Mesendoderm (in vitro differentiated cells): Measurements from ENCODE around the gene SPPL2A.

Experiments
- DNase-seq: peaks from one replicate; pipeline ENCODE4 v3.0.0; 2013
- H2AK5ac ChIP-seq: 2 replicates; pipeline ENCODE4 v1.6.1; 2013; ENCODE audit warnings: low read length, inconsistent platforms
- H2BK120ac ChIP-seq: 2 replicates; pipeline ENCODE4 v1.6.1; 2013; ENCODE audit warnings: low read depth, mild to moderate bottlenecking, low read length, moderate library complexity, mixed read lengths
- H2BK15ac ChIP-seq: replicated peaks from 2 replicates; pipeline ENCODE4 v1.6.1; 2013; ENCODE audit warnings: low read depth, mild to moderate bottlenecking, moderate library complexity
- H2BK5ac ChIP-seq: 2 replicates; pipeline ENCODE4 v1.6.1; 2013; ENCODE audit warnings: low read length, inconsistent platforms
- H3K18ac ChIP-seq: 2 replicates; pipeline ENCODE4 v1.6.1; 2013; ENCODE audit warnings: mild to moderate bottlenecking, low read length, mixed read lengths
- H3K23ac ChIP-seq: one replicate; pipeline ENCODE4 v1.6.1; 2013; ENCODE audit warnings: low read length
- H3K27ac ChIP-seq: 2 replicates; pipeline ENCODE4 v1.5.1; 2013; ENCODE audit warnings: low read depth, mild to moderate bottlenecking, inconsistent platforms, low read length, moderate library complexity
- H3K27me3 ChIP-seq: 2 replicates; pipeline ENCODE4 v1.6.1; 2013; ENCODE audit warnings: low read length, control low read depth, mild to moderate bottlenecking, inconsistent platforms; ENCODE audit not compliant: insufficient read depth, poor library complexity
- H3K36me3 ChIP-seq: 2 replicates; pipeline ENCODE4 v1.6.1; 2013; ENCODE audit warnings: low read length, inconsistent platforms; ENCODE audit not compliant: control insufficient read depth, insufficient read depth
- H3K4ac ChIP-seq: one replicate; pipeline ENCODE4 v1.6.1; 2013; ENCODE audit warnings: low read depth, mild to moderate bottlenecking, low read length, moderate library complexity
- H3K4me1 ChIP-seq: 2 replicates; pipeline ENCODE4 v1.6.1; 2013; ENCODE audit warnings: low read depth, low read length, inconsistent platforms; ENCODE audit not compliant: control insufficient read depth
- H3K4me2 ChIP-seq: 2 replicates; pipeline ENCODE4 v1.6.1; 2013; ENCODE audit warnings: low read length
- H3K4me3 ChIP-seq: 2 replicates; pipeline ENCODE4 v1.5.1; 2013; ENCODE audit warnings: mild to moderate bottlenecking, low read length
- H3K56ac ChIP-seq: one replicate; pipeline ENCODE4 v1.6.1; 2013; ENCODE audit warnings: low read length
- H3K79me1 ChIP-seq: 2 replicates; pipeline ENCODE4 v1.6.1; 2013; ENCODE audit warnings: low read length, inconsistent platforms
- H3K79me2 ChIP-seq: 2 replicates; pipeline ENCODE4 v1.6.1; 2013; ENCODE audit warnings: mild to moderate bottlenecking, low read length; ENCODE audit not compliant: control insufficient read depth, insufficient read depth
- H3K9ac ChIP-seq: 2 replicates; pipeline ENCODE4 v1.6.1; 2013; ENCODE audit warnings: low read length, inconsistent platforms
- H4K5ac ChIP-seq: one replicate; pipeline ENCODE4 v1.6.1; 2013; ENCODE audit warnings: low read length
- H4K8ac ChIP-seq: one replicate; pipeline ENCODE4 v1.6.1; 2013; ENCODE audit warnings: low read depth, mild to moderate bottlenecking, control low read depth, low read length, moderate library complexity
- WGBS: extraction: QIAGEN DNeasy Blood & Tissue Kit; methylation state at CpG from one replicate; pipeline ENCODE4 v1.1.7; 2013; ENCODE audit warnings: low lambda C conversion rate, missing lambda C conversion rate; ENCODE audit not compliant: insufficient coverage; ENCODE audit errors: extremely low coverage; 5-methylcytosine and 5-hydroxymethylcytosine counted together

The SPPL2A gene

DNA sequence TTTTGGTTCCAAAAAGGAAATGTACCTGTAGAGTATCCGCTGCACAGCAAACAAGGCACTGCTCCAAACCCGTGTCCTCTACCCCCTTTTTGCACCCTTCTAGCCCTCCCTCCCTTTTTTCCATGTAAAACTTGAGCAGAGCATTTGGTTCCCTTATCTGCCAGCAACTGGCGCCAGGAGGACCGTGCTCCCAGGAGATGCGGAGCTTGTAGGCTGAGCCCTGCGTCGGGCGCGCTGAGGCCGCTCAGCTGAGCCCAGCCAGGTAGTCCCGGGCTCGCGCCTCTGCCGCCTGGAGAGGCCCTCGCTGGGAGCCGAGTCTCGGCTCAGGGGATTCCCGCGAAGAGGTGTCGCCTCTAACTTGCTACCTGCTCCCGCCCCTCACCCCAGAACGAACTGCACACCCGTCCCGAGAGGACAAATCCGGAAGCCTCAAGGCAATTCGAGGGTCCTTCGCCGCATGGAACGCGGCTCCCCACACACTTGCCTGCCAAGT lies 79.5 kb downstream of the SPPL2A start:
- Histone ChIP-seq H2AK5ac (no peak overlapping the region), H2BK5ac (peak overlapping the region; percentile 70), H3K79me2 (peaks cover 38% of the 10 kb centered on the region), H3K36me3 (no peaks in the 10 kb centered on the region), H4K8ac (no peak overlapping the region), H3K9ac (peak overlapping the region; percentile 97), H3K27me3 (no peaks in the 10 kb centered on the region), H3K27ac (peak overlapping the region; percentile 71), H2BK15ac (no peak overlapping the region), H3K79me1 (peaks cover 4% of the 10 kb centered on the region), H3K4me1 (no peaks in the 10 kb centered on the region), H3K4ac (no peak overlapping the region), H3K4me3 (peak overlapping the region; percentile 95), H3K23ac (no peak overlapping the region), H4K5ac (no peak overlapping the region), H3K18ac (peak overlapping the region; percentile 8), H2BK120ac (no peak overlapping the region), H3K4me2 (peak overlapping the region; percentile 92), H3K56ac (peak overlapping the region; percentile 97)
- no CpG with 5 or more reads among the region's 30 CpGs for WGBS
- DNase-seq: peak; percentile 87

DNA sequence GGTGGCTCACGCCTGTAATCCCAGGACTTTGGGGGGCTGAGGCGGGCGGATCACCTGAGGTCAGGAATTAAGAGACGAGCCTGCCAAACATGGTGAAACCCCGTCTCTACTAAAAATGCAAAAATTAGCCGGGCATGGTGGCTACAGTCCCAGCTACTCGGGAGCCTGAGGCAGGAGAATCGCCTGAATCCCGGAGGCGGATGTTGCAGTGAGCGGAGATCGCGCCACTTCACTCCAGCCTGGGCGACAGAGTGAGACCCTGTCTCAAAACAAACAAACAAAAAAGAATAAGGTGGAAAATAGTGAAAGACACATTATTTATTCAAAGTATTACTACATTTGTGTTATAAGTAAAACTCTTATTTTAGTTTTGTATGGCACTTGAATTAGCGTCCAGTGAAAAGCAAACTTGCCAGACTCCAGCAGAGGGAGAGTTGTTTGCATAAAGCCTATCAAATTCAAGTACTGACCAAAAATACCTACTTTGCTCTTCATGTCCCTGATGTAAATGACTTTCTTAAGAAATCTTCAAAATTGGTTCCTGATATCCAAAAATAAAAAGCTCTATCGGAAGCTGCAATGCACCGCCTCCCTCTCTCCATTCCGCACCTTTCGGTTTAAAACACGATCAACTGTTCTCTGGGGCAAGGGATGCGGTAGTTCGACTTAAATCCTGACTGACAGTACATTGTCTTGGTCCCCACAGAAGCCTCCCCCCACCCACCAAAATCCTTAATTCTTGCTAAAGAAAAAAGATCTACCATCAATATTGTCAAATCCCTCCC lies 80.1 kb downstream of the SPPL2A start:
- peaks cover 38% of the 10 kb centered on the region for H3K79me2 ChIP-seq
- H2BK5ac ChIP-seq: no peak overlapping the region
- peak overlapping the region; percentile 95 for H3K4me3 ChIP-seq
- peak overlapping the region; percentile 92 for H3K4me2 ChIP-seq
- H3K79me1 ChIP-seq: peaks cover 4% of the 10 kb centered on the region
- peak overlapping the region; percentile 97 for H3K9ac ChIP-seq
- no peak overlapping the region for H2BK15ac ChIP-seq
- H3K27ac ChIP-seq: peak overlapping the region; percentile 71
- WGBS: no CpG with 5 or more reads among the region's 22 CpGs
- no peaks in the 10 kb centered on the region for H3K27me3 ChIP-seq
- H3K18ac ChIP-seq: no peak overlapping the region
- H3K23ac ChIP-seq: no peak overlapping the region
- H3K36me3 ChIP-seq: no peaks in the 10 kb centered on the region
- peak overlapping the region; percentile 97 for H3K56ac ChIP-seq
- H3K4ac ChIP-seq: no peak overlapping the region
- no peak overlapping the region for H2AK5ac ChIP-seq
- no peaks in the 10 kb centered on the region for H3K4me1 ChIP-seq
- H4K8ac ChIP-seq: no peak overlapping the region
- no peak for DNase-seq
- H4K5ac ChIP-seq: no peak overlapping the region
- no peak overlapping the region for H2BK120ac ChIP-seq

DNA sequence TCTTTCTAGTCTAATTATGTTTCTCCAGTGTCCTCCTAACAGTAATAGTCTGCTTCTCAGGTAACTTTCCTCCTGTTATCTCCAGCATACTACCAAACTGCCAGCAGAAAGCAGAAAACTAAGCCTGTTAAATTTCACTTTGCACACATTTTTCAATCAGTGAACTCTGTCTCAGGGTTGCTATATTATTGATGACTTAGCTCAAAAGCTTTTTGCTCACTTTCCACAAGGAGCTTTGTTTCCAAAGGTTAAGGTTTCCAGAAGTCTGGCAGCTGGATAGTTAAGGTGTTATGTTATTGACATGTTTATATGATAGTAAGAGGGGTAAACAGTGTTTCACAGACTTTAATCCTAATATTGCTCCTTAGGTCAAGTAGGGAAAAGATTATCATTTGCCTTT lies 84.0 kb downstream of the SPPL2A start:
- Histone ChIP-seq H2AK5ac (no peak overlapping the region), H3K4ac (no peak overlapping the region), H3K36me3 (no peaks in the 10 kb centered on the region), H3K4me1 (no peaks in the 10 kb centered on the region), H3K79me1 (peaks cover 9% of the 10 kb centered on the region), H2BK5ac (no peak overlapping the region), H3K27ac (no peak overlapping the region), H4K8ac (no peak overlapping the region), H3K27me3 (no peaks in the 10 kb centered on the region), H2BK15ac (no peak overlapping the region), H4K5ac (no peak overlapping the region), H3K79me2 (peaks cover 51% of the 10 kb centered on the region), H3K23ac (no peak overlapping the region), H3K56ac (no peak overlapping the region), H3K4me3 (no peak overlapping the region), H3K4me2 (no peak overlapping the region), H3K18ac (no peak overlapping the region), H2BK120ac (no peak overlapping the region), H3K9ac (no peak overlapping the region)
- DNase-seq: no peak

DNA sequence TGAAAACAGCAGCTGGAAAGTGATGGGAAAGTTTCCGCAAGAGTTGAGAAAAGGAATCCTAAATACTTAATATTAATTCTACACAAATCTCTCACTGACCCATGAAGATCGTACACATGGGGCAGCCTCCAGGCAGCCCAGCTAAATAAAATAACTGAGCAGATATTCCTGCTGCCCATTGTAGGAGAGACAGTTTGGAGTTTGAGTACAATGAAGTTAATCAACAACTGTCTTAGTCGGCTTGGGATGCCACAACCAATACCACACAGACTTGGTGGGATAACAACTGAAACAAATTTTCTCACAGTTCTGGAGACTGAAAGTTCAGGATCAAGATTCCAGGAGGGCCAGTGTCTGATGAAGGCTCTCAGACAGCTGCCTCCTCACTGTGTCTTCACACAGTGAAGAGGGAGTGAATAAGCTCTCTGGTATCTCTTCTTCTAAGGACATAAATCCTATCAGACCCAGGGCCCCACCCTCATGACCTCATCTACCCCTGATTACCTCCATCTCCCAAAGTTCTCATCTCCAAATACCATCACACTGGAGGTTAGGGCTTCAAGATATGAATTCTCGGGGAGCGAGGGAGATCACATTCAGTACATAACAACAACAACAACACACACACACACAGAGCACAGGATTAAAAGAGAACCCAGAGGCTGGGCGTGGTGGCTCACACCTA lies 88.6 kb downstream of the SPPL2A start:
- Histone ChIP-seq H3K27ac (no peak overlapping the region), H2BK15ac (no peak overlapping the region), H3K36me3 (no peaks in the 10 kb centered on the region), H3K79me1 (peaks cover 6% of the 10 kb centered on the region), H3K27me3 (no peaks in the 10 kb centered on the region), H3K4me2 (no peak overlapping the region), H3K23ac (no peak overlapping the region), H3K79me2 (peaks cover 30% of the 10 kb centered on the region), H3K4me3 (no peak overlapping the region), H2AK5ac (no peak overlapping the region), H2BK120ac (no peak overlapping the region), H2BK5ac (no peak overlapping the region), H3K56ac (peak overlapping the region; percentile 34), H4K5ac (no peak overlapping the region), H4K8ac (no peak overlapping the region), H3K4ac (no peak overlapping the region), H3K18ac (no peak overlapping the region), H3K9ac (no peak overlapping the region), H3K4me1 (no peaks in the 10 kb centered on the region)
- WGBS: no CpG with 5 or more reads among the region's 6 CpGs
- DNase-seq: peak; percentile 74

DNA sequence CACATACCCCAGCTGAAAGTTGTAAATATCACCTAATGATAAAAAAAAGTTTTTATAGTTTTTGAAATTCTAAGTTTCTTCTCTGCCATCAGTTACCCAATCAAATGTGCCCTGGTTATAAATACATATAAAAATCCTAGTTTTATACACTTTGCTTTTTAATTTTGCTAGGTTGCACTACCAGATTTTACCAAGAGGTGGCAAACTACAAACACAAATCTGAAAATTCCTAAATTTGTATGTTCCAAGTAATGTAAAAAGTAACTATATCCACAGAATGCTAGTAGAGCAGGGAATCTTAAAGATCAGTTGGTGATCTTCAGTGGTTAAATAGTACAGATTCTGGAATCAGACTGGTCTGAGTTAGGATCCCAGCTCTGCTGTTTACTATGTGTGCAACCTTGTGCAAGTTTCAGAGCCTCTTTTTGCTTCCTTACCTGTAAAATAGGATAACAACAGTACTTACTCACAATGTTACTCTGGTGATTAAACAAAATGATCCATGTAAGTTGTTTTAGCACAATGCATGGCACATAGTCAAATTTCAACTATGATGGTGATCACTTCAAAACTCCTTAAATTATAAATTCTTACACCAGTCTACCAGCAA lies 89.9 kb downstream of the SPPL2A start:
- no peak overlapping the region for H2BK5ac ChIP-seq
- H3K23ac ChIP-seq: no peak overlapping the region
- DNase-seq: no peak
- H3K79me1 ChIP-seq: peaks cover 8% of the 10 kb centered on the region
- H3K56ac ChIP-seq: no peak overlapping the region
- H3K4ac ChIP-seq: no peak overlapping the region
- H3K18ac ChIP-seq: no peak overlapping the region
- H3K9ac ChIP-seq: no peak overlapping the region
- no peak overlapping the region for H2AK5ac ChIP-seq
- no peak overlapping the region for H4K5ac ChIP-seq
- no peaks in the 10 kb centered on the region for H3K36me3 ChIP-seq
- no peak overlapping the region for H4K8ac ChIP-seq
- no peaks in the 10 kb centered on the region for H3K27me3 ChIP-seq
- H3K4me3 ChIP-seq: no peak overlapping the region
- no peaks in the 10 kb centered on the region for H3K4me1 ChIP-seq
- H2BK15ac ChIP-seq: no peak overlapping the region
- no peak overlapping the region for H3K4me2 ChIP-seq
- H3K79me2 ChIP-seq: peaks cover 22% of the 10 kb centered on the region
- no peak overlapping the region for H2BK120ac ChIP-seq
- no peak overlapping the region for H3K27ac ChIP-seq
